Activated gamma-delta T cell (primary cell): ENCODE measurements around the gene TINAG.
"Not testable (repeated sequence)": the region's sequence is repeated elsewhere in the genome, so short reads cannot be mapped to it uniquely, and the experiment has no call there.

Experiments
- DNase-seq: peaks from one replicate; lab custom pipeline; 2025; lab: John Stamatoyannopoulos, UW

TINAG gene

DNA sequence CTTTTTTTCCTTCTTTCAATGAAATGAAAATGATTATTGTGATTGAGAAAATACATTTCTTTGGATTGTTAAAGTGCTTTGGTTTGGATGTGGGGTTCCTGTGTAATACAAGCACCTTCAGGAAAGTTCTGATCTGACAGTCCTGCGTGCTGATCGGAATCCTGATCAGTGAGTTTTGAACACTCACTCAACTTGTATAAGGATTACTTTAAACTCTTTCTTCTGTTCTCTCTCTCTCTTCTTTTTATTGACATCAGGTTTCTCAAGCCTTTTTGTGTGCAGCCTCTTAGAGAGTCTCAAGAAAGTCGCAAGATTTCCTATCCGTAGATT is 710 bp downstream of the TINAG start:
- no peak for DNase-seq

DNA sequence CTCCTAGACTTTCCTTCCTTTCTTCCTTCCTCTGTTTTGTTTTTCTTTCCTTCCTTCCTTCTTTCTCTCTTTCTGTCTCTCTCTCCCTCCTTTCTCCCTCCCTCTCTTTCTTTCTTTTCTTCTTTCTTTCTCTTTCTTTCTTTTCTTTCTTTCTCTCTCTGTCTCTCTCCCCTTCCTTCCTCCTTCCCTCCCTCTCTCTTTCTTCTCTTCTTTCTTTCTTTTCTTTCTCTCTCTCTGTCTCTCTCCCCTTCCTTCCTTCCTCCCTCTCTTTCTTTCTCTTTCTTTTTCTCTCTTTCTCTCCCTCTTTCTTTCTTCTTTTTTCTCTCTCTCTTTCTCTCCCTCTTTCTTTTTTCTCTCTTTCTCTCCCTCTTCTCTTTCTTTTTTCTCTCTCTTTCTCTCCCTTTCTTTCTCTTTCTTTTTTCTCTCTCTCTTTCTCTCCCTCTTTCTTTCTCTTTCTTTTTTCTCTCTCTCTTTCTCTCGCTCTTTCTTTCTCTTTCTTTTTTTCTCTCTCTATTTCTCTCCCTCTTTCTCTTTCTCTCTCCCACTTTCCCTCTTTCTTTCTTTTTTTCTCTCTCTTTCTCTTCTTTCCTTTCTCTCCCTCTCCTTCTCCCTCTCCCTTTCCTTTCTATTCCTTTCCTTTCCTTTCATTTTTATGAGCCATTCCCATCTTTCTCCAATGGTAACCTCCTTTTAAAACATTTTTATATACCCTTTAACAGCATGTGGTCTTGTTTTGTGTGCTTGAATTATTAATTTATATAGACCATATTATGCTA is 2.3 kb downstream of the TINAG start:
- DNase-seq: no peak

DNA sequence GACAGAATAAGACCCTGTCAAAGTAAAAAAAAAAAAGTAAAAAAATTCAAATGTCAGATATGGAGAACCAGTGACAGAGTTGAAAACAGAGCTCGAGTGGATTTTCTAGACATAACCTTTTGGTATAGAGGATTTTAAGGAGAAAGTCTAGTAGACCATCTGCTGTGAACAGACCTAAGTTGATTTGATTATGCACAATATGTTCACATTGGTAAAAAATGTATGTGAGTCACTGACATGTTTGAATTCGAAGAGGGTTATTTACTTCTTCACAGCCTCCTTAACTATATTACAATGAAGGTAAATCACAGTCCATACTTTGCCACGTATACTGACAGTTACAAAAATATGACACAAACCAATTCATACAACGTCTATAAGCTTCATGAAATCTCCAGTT is 7.4 kb downstream of the TINAG start:
- DNase-seq: no peak

DNA sequence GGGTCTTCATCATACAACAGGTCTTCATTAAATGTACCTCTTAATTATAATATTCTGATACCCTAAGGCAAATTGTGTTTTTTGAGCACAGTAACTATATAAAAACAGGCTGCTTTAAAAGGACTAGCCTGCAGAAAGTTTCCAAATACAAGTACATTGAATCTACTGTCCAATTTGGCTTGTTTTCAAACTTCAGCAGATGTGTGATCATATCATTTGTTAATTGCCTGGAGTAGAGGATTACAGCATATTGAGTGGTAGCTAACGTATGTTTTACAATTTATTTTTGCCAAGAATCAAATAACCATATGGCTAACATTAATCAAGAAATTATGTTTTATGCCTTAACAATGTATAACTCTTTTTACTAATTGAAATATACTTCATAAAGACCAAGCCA is 12.6 kb downstream of the TINAG start:
- DNase-seq: no peak

DNA sequence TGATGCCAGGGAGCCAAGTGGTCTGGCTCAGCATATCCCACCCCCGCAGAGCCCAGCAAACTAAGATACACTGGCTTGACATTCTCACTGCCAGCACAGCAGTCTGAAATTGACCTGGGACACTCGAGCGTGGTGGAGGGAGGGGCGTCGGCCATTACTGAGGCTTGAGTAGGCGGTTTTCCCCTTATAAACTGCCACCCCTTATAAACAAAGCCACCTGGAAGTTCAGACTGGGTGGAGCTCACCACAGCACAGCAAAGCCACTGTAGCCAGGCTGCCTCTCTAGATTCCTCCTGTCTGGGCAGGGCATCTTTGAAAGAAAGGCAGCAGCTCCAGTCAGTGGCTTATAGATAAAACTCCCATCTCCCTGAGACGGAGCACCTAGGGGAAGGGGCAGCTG is 19.4 kb downstream of the TINAG start:
- DNase-seq: no peak

DNA sequence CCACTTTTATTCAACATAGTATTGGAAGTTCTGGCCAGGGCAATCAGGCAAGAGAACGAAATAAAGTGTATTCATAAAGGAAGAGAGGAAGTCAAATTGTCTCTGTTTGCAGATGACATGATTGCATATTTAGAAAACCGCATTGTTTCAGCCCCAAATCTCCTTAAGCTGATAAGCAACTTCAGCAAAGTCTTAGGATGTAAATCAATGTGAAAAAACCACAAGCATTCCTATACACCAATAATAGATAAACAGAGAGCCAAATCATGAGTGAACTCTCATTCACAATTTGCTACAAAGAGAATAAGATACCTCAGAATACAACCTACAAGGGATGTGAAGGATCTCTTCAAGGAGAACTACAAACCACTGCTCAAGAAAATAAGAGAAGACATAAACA is 23.3 kb downstream of the TINAG start:
- DNase-seq: not testable (repeated sequence)

DNA sequence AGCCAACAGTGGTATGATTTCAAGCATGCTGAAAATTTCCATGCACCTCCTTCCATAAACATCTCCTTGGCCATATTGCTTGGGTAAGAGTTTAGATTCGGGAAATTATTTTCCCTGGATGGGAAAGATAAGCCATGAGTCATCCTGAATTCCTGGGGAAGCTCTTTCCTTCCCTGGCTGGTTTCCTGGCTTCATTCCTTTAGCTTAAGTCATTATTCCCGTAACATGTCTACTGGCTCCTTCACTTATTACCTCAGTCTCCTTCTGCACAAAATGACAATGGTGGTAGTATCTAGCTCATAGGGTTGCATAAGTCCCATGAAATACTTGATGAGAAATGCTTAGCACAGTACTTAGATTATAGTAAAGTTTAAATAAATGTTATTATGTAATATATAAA is 27.6 kb downstream of the TINAG start:
- no peak for DNase-seq

DNA sequence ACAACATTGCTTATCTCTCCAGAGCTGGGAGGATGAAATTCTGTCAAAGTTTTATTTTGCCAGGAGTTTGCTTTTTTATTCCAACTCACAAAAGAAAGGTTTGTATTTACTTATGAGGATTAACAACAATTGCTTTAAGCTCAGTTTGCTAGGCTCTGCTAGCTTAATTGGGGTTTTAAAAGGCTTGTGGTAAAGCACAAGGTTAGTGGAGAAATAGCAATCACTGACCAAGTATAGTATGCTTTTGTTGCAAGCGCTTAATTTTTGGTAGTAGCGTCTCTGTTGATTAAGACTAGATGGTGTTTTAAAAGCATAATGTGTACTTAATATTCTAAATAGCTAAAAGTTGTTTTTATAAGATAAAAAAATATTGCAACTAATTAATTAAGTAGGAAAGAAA is 45.7 kb downstream of the TINAG start:
- DNase-seq: no peak

DNA sequence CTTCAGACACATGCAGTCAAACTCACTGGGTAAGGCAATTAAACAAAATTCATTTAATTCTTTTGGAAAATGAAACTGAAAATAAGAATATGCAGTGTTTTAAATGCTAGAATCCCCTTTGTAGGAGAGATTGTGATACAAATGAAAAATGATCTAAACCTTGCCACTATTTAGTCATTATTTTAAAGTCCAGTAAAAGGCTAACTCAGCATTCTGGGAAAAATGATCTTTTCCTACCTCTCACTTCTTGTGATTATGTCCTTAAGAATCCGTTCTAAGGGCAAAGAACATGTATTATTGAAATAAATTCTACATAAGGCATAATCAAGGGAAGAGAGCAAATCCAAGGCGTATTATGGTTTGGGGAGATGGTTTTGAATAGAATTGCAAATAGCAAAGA is 46.4 kb downstream of the TINAG start:
- DNase-seq: no peak

DNA sequence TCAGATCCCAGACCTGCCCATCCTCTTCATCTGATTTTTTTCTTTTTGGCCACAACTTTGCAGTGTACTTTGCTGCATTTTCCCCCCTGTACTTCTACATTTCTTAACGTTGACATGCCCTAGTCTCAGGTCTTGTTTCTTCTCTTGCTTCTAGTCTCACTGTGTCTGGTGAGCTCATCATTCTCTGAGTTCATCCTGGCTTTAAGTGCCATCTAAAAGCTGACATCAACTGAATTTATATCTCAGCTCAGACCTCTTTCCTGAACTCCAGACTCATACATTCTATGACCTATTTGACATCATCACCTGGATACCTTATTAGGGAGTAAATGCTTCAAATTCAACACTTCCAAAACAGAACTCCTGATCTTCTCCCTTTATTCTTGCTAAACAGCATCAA is 48.9 kb downstream of the TINAG start:
- no peak for DNase-seq

DNA sequence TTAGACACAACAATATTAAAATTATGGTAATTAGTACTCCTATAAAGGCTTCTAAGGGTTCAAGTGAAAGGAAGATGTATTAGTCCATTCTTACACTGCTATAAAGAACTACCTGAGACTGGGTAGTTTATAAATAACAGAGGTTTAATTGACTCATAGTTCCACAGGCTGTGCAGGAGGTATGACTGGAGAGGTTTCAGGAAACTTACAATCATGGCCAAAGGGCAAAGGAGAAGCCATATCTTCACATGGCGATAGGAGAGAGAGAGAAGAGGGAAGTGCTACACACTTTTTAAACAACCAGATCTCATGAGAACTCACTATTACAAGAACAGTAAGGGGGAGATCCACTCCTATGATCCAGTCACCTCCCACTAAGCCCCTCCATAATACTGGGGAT is 52.9 kb downstream of the TINAG start:
- DNase-seq: no peak

DNA sequence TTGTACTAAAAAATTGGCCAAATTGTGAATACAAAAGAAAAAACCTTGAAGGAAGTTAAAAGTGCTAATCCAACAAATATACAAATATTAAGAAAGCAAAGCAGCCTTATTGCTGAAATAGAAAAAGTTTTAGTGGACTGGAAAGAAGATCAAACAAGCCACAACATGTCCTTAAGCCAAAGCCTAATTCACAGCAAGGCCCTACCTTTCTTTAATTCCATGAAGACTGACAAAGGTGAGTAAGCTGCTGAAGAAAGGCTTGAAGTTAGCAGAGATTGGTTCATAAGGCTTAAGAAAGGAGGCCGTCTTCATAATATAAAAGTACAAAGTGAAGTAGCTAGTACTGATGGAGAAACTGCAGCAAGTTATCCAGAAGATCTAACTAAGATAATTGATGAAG is 53.5 kb downstream of the TINAG start:
- DNase-seq: no peak

DNA sequence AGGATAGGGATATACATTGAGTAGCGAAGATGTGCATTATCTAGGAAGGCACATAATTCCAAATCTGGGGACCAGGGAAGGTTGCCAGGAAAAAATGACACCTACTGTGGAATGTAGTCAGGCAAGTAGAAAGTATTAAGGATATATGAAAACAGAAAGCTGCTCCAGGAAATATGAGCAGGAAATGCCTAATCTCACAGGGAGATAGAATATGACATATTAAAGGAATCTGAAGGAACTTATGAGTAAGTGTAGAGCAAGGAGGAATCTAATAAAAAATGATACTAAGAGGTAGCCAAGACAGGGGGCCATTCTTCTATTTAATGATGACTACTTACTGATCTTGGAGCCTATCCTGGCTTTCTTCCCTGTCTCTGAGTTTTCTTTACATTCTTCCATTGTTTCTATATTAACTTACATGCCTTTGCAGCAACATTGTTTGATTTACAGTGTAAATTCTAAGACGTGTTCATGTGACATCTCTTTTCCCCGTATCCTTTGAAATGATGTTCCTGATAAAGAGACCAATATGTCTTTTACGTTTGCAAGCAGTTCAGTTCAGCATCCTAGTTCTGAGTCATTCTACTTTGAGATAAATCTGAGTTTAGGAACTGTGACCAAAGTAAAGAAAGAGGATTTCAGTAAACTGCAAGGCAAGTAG is 58.6 kb downstream of the TINAG start:
- DNase-seq: no peak

DNA sequence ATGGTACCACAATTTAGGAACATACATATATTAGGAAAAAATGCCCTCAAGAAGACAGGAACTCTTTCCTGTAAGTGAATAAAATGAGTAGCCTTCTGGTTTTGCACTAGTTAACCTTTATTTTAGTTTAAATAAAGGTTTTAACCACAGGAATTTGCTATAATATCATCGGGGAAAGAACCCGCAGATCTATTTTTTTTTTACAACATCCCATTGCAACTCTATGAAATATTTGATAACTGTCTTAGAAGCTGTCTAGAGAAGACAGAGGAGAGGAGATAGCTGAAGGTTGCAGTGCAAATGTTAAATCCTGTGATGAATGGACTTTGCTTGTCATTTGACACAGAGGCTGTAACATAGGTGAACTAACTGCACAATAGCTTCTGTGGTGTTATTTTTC is 69.5 kb downstream of the TINAG start:
- no peak for DNase-seq

DNA sequence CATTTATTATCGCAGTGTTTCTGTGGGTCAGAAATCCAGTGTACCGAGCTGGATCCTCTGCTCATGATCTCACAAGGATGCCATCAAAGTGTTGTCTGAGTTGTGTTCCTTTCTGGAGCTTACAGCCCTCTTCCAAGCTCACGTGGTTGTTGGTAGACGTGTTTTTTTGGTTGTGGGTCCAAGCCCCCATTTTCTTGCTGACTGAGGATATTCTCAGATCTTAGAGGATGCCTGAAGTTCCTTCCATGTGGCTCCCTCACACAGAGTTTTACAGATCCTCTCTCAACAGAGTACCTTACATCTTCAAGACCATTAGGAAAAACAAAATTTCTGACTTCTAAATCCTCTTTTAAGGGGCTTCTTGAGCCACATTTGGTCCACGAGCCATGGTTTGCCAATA is 78.1 kb downstream of the TINAG start:
- DNase-seq: no peak

DNA sequence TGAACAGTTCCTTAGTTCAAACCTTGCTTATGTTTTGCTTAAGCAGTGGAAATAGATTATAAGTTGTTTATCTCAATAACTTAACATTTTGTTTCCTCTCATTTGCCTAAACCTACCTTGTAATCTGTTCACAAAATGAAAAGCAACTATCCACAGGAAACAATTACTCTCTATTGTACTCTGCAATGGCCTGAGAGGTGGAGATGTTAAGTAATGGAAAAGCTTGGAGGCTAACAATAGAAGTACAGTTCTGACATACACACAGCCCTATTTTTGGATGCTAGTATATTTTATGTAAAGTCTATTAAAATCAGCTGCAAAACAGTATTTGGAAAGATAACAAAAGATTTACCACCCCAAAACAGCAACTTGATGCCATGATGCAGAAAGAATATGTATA is 82.1 kb downstream of the TINAG start:
- no peak for DNase-seq

DNA sequence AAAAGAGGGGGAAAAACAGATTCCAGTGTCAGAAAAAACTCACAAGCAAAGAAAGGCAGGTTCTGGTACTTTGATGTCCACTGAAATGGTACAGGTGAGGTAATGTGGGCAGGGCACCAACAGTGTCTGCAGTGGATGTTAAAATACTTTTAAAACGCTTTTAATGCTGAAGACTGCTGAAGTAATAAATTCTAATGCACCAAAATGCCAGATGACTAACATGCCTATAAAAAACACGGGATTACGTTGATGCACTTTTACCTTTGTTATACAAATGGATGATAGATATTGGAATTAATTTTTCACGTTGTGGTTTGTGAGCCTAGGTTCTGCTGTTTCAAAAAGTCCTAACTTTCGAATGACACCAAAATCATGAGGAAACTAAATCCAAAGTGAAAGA is 83.3 kb downstream of the TINAG start:
- no peak for DNase-seq

DNA sequence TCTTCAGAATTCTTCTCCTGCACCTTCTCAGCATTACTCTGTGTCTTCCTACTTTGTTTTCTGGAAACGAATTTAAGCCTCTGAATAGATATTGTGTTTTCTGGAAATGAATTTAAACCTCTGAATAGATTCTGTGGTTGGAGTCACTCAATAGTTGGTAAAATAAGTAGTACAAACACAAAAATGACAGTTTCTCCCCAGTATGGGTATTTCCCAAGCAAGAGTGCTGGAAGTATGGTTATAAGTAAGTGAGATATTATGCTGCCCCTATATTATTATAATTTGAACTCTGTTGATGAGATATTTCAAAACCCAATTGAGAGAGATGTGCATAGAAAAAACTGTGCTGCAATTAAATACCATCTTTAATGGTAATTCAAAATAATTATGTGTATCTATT is 94.9 kb downstream of the TINAG start:
- no peak for DNase-seq

DNA sequence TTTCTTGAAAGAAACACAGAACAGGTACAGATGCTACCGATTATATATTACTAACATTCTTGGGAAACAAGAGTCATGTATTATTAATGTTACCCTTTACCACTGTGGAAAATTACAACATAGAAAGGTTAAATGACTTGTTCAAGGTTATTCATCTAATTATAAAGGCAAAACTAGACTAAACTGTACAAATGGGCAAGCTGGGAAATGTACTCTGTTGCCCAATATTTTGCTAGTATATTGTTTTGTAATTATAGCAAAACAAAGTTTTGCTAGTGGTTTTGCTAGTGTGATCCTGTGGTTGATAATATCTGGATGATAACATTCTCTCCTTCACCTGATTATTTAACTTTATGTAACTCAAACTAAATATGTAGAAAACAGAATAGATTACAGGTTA is 96.5 kb downstream of the TINAG start:
- DNase-seq: no peak

DNA sequence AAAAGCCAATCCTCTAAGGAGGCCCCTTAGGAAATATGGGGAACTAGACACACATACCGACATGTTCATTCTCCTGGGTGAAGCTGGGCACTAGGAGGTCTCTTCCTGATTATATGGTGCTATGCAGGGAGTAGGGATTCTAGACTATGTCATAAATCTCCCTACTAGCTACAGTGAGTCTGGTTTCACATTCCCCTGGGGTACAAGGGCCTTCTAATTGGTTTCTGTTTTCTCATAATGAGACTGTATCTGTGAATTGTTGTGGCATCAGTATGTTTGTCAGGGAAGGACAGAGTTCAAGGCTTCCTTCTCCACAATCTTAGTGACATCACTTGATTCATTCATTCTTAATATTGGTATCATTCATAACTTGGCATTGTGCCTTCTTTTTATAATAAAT is 103.5 kb downstream of the TINAG start:
- DNase-seq: no peak

DNA sequence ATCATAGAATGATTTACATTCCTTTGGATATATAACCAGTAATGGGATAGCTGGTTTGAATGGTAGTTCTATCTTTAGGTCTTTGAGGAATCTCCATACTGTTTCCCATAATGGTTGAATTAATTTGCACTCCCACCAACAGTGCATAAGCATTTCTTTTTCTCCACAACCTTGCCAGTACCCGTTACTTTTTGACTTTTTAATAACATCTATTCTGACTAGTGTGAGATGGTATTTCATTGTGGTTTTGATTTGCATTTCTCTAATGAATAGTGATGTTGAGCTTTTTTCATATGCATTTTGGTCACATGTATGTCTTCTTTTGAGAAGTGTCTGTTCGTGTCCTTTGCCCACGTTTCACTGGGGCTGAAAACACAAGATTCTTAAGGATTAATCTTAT is 107.3 kb downstream of the TINAG start:
- DNase-seq: no peak

DNA sequence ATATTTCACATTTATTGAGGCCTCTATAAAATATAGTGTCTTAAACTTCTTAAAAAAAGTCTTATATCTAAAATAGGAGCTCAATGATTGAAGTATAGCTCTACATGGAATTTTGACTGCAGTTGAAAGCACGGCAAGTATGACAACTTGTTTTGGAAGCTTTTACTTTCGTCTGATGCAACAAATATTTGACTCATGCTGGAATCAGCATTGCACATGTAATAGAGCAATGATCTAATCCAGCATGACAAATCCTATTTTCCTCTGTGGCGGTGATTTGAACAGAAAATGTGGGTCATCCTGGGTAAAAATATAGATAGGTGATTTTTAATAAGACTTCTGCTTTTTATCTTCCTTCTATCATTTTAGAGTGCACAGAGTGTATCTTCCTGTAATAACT is 111.6 kb downstream of the TINAG start:
- no peak for DNase-seq

DNA sequence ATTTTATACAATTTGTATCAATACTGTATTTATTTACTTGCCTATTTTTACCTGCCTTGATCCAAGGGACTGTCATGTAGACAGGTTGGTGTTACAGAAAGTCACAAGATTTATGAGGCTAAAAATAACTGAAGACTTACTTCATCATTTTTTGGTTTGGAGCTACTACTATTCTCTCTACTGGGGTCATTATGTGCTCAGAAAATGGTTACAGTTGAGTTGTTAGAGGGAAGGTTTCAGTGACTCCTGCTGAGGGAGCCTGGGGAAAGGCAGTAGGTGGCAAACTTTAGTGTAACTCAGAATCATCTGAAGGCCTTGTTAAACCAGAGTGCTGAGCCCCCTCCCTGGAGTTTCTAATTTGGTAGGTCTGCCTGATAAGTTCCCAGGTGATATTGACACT is 118.8 kb downstream of the TINAG start:
- DNase-seq: no peak

DNA sequence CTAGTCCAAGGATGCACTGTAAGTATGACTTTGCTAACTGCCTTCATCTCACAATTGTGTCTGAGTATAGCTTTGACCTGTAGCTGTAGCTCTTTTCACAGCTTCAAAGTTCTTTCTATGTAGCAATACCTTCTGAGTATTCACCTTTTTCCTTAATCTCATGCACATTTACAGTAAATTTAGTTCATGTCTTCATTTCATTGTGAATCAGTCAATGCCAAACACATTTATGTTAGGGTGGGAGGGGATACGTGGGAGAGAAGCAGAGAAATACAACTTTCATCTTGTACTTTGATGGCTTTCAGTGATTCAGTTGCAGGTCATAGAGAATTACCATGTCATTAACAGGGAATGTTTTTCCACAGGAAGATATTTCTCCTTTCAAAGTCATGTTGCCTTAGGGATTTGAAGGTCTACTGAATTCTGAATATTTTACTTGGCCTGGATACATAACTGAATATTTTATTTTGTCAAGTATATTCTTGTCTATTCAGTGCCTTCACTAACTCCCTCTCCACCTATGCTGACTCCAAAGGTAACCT is 119.2 kb downstream of the TINAG start:
- no peak for DNase-seq
